K562 (cell line): Measurements from ENCODE around the gene OPA1. TPM values are rescaled to one million over a fixed set of nuclear protein-coding genes. Genes with fewer than 3 reads are reported as not detected.
A peak's percentile ranks its signal among the peaks of the same experiment; 100 is the strongest.

ENCODE experiments used
- CEBPB ChIP-seq: fragments of 450-650 bp; IDR thresholded peaks from 2 replicates; pipeline ENCODE4 v1.6.1; 2016; ENCODE audit warnings: missing genetic modification characterization, missing compliant biosample characterization
- DNMT1 ChIP-seq: fragments of 450-650 bp; IDR thresholded peaks from 2 replicates; pipeline ENCODE4 v1.6.1; 2016; ENCODE audit warnings: antibody characterized with exemption, mild to moderate bottlenecking
- DPF2 ChIP-seq: fragments of 450-650 bp; IDR thresholded peaks from 2 replicates; pipeline ENCODE4 v1.6.1; 2016
- ESRRB ChIP-seq: fragments of 250-450 bp; sonication (Bioruptor Pico); IDR thresholded peaks from 2 replicates; pipeline ENCODE4 v1.5.0; 2020; ENCODE audit warnings: mild to moderate bottlenecking, moderate library complexity, borderline replicate concordance
- GTF2E2 ChIP-seq: fragments of 200-800 bp; sonication (Bioruptor generic); IDR thresholded peaks from 2 replicates; pipeline ENCODE4 v1.6.1; 2016; ENCODE audit warnings: missing genetic modification characterization, missing compliant biosample characterization
- HOXB6 ChIP-seq: fragments of 250-450 bp; sonication (Bioruptor Pico); IDR thresholded peaks from 2 replicates; pipeline ENCODE4 v1.5.1; 2022; ENCODE audit warnings: mild to moderate bottlenecking, borderline replicate concordance
- LEF1 ChIP-seq: fragments of 450-650 bp; IDR thresholded peaks from 2 replicates; pipeline ENCODE4 v1.6.1; 2016; ENCODE audit warnings: mild to moderate bottlenecking
- NCOA4 ChIP-seq: fragments of 450-650 bp; IDR thresholded peaks from 2 replicates; pipeline ENCODE4 v1.6.1; 2018; ENCODE audit warnings: mild to moderate bottlenecking; ENCODE audit not compliant: partially characterized antibody
- NEUROD1 ChIP-seq: fragments of 150-350 bp; IDR thresholded peaks from 2 replicates; pipeline ENCODE4 v1.6.1; 2014; ENCODE audit warnings: borderline replicate concordance, low read length, low read depth; ENCODE audit not compliant: partially characterized antibody
- PKNOX1 ChIP-seq: fragments of 450-650 bp; IDR thresholded peaks from 2 replicates; pipeline ENCODE4 v1.6.1; 2016
- POLR2H ChIP-seq: IDR thresholded peaks from 2 replicates; pipeline ENCODE4 v1.6.1; 2016; ENCODE audit warnings: missing genetic modification characterization, low read depth, mild to moderate bottlenecking, control low read depth, missing compliant biosample characterization, moderate library complexity
- PRMT5 ChIP-seq: sonication (generic); formaldehyde crosslinking; IDR thresholded peaks from 2 replicates; pipeline ENCODE4 v1.5.0; 2020; ENCODE audit warnings: missing genetic modification reagents
- PYGO2 ChIP-seq: fragments of 450-650 bp; IDR thresholded peaks from 2 replicates; pipeline ENCODE4 v1.6.1; 2016; ENCODE audit warnings: mild to moderate bottlenecking, missing genetic modification characterization, moderate library complexity, missing compliant biosample characterization
- ZBTB34 ChIP-seq: fragments of 250-450 bp; sonication (Bioruptor Pico); IDR thresholded peaks from 2 replicates; pipeline ENCODE4 v1.8.0; 2021; ENCODE audit warnings: mild to moderate bottlenecking, moderate library complexity
- ZNF212 ChIP-seq: fragments of 450-650 bp; formaldehyde crosslinking; IDR thresholded peaks from 2 replicates; pipeline ENCODE4 v1.4.0; 2020; ENCODE audit warnings: mild to moderate bottlenecking
- ZNF274 ChIP-seq: IDR thresholded peaks from 2 replicates; pipeline ENCODE4 v1.6.1; 2011; ENCODE audit warnings: low read depth, mild to moderate bottlenecking, low read length, moderate library complexity, borderline replicate concordance
- polyA plus RNA-seq, 8 experiments: library from polyadenylated mRNA; depleted of rRNA in 4 of 8; stranded (reverse) in 5 of 8; unstranded in 3 of 8; fragments of >200 nt; fragmentation: Nextera tagmentation in 2 of 8; fragmentation: Illumina TruSeq in 1 of 8; extraction: Ambion mirVana in 2 of 8; extraction: Trizol in 1 of 8; gene quantifications; 2 replicates each; pipeline versions ENCODE4 v1.2.1 to v1.2.3, GENCODE V29; 2011 to 2014; ENCODE audit warnings: inconsistent platforms in 1 of 8, missing spikeins in 1 of 8
- total RNA-seq, 7 experiments: library from RNA; depleted of rRNA in 6 of 7; stranded (reverse); fragments of >200 nt in 6 of 7; fragmentation: Illumina TruSeq in 2 of 7; extraction: Trizol in 2 of 7; gene quantifications; 2 replicates each; pipeline versions ENCODE4 v1.2.1 to v1.2.3, GENCODE V29; 2011 to 2021; ENCODE audit warnings: low replicate concordance in 1 of 7

The OPA1 gene
- total and polyA plus RNA-seq, 9 of the 15 experiments (the other 6 are each of a cell fraction or from before 2014, with no cell fraction given): 19.7 to 127 (median 94.7) TPM

- peak; percentile 100 for TF ChIP-seq DPF2
- peak; percentile 68; the same call in 1 of the 2 replicates for TF ChIP-seq ZNF274
- TF ChIP-seq ESRRB (CRISPR knock-in tag): no peak
- TF ChIP-seq LEF1: peak; percentile 96
- peak; percentile 93 for TF ChIP-seq NEUROD1
- peak; percentile 90 for TF ChIP-seq PKNOX1
- TF ChIP-seq PYGO2 (tag): peak; percentile 92
- TF ChIP-seq DNMT1: no peak; the same call in 1 of the 2 replicates
- peak; percentile 92 for TF ChIP-seq NCOA4
- TF ChIP-seq ZNF212 (CRISPR knock-in tag): no peak
- TF ChIP-seq POLR2H (tag): no peak
- TF ChIP-seq CEBPB (tag): peak; percentile 73
- peak; percentile 34; the same call in 1 of the 2 replicates for TF ChIP-seq GTF2E2 (tag)
- TF ChIP-seq HOXB6: no peak
- no peak for TF ChIP-seq PRMT5 (CRISPR knock-in tag)
- TF ChIP-seq ZBTB34 (CRISPR knock-in tag): peak; percentile 15; the same call in 1 of the 2 replicates
These were observed 67.8 kb downstream of the OPA1 start (continued) for GRCh38 chr3:193660698-193661411.
